C4-2B (cell line): Measurements from ENCODE around the gene ASTN1.

Source experiments
- CTCF ChIP-seq: fragments of 450-650 bp; conservative IDR thresholded peaks from 2 replicates; pipeline ENCODE4 v1.5.1; 2017; ENCODE audit warnings: mild to moderate bottlenecking
- ZFX ChIP-seq: fragments of 450-650 bp; IDR thresholded peaks from 2 replicates; pipeline ENCODE4 v1.6.1; 2017

DNA sequence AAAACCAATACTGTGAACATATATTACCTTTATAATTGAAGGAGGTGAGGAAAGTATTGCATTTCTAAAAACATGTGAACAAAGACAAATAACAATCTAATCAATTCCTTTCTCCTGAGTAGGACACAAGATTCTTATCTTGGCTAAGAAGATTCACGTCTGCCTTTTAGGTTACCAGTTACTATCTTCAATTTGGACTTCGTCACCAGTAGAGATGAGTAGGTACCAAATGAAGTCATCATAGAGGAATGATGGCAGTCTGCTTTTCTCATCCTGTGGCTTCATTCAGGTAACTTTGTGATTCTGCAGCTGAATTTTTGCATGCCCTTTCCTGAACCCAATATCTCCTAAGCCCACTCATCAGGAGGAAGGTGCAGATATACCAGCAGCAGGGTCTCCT, 32.4 kb downstream of the ASTN1 start:
- TF ChIP-seq CTCF (no peak), ZFX (no peak)
